Gastrocnemius medialis (tissue), 4 donors: ENCODE data around the gene UPK2.

Source experiments
- POLR2A ChIP-seq, 2 donors: fragments of 450-650 bp; IDR thresholded peaks; one replicate each; pipeline ENCODE4 v1.6.1; 2017; ENCODE audit warnings: antibody characterized with exemption in 2 of 2, mild to moderate bottlenecking in 2 of 2, moderate library complexity in 2 of 2
- TF ChIP-seq, protein P1 (sequence below), 5 experiments: fragments of 450-650 bp in 3 of 5; fragments of 200-600 bp in 2 of 5; sonication (generic) in 2 of 5; IDR thresholded peaks in 4 of 5; conservative IDR thresholded peaks in 1 of 5; 1 replicate in 4 of 5; 2 replicates in 1 of 5; pipeline ENCODE4 v1.5.1; 2016 to 2019; ENCODE audit warnings: antibody characterized with exemption in 5 of 5, mild to moderate bottlenecking in 3 of 5, moderate library complexity in 3 of 5

DNA sequence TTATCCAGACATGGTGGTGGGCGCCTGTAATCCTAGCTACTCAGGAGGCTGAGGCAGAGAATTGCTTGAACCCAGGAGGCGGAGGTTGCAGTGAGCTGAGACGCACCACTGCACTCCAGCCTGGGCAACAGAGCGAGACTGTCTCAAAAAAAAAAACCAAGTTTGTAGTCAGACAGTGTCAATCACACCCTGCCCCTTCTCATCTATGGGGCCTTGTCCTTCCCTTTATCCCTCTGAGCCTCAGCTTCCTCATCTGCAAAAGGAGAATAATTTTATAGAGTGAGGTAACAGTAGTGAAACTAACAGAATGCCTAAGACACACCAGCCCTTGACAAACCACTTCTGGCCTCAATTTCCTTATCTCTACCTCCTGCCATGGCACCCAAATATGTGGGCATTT lies 41.1 kb upstream of the UPK2 start:
- TF ChIP-seq, protein P1, sequence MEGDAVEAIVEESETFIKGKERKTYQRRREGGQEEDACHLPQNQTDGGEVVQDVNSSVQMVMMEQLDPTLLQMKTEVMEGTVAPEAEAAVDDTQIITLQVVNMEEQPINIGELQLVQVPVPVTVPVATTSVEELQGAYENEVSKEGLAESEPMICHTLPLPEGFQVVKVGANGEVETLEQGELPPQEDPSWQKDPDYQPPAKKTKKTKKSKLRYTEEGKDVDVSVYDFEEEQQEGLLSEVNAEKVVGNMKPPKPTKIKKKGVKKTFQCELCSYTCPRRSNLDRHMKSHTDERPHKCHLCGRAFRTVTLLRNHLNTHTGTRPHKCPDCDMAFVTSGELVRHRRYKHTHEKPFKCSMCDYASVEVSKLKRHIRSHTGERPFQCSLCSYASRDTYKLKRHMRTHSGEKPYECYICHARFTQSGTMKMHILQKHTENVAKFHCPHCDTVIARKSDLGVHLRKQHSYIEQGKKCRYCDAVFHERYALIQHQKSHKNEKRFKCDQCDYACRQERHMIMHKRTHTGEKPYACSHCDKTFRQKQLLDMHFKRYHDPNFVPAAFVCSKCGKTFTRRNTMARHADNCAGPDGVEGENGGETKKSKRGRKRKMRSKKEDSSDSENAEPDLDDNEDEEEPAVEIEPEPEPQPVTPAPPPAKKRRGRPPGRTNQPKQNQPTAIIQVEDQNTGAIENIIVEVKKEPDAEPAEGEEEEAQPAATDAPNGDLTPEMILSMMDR (IDR thresholded peaks at IDR 0.05 in 4 of 5, conservative IDR thresholded peaks at IDR 0.05 in 1 of 5), result no peak
- no peak for TF ChIP-seq POLR2A (IDR thresholded peaks at IDR 0.05)
